MM.1S (cell line): ENCODE results near the gene ITSN1.
A peak's percentile ranks its signal among the peaks of the same experiment; 100 is the strongest.

Experiments
- DNase-seq: peaks from one replicate; pipeline ENCODE4 v3.0.0-alpha.2; 2015
- H2AFZ ChIP-seq: fragments of 300-600 bp; sonication (generic); 2 replicates; pipeline ENCODE4 v1.6.0; 2016; ENCODE audit warnings: antibody characterized with exemption, low read length
- H3F3A ChIP-seq: fragments of 300-600 bp; sonication (generic); 2 replicates; pipeline ENCODE4 v1.6.1; 2016; ENCODE audit warnings: mild to moderate bottlenecking, antibody characterized with exemption, low read length, moderate library complexity, mixed read lengths; ENCODE audit not compliant: insufficient read depth
- H3K27ac ChIP-seq: fragments of 300-600 bp; sonication (generic); 2 replicates; pipeline ENCODE4 v1.5.1; 2016; ENCODE audit warnings: mild to moderate bottlenecking, low read length
- H3K27me3 ChIP-seq: fragments of 300-600 bp; sonication (generic); replicated peaks from 2 replicates; pipeline ENCODE4 v1.6.0; 2016; ENCODE audit warnings: low read length; ENCODE audit not compliant: insufficient read depth
- H3K36me3 ChIP-seq: fragments of 300-600 bp; sonication (generic); replicated peaks from 2 replicates; pipeline ENCODE4 v1.6.1; 2016; ENCODE audit warnings: mild to moderate bottlenecking, low read length, mixed read lengths; ENCODE audit not compliant: insufficient read depth
- H3K4me1 ChIP-seq: fragments of 300-600 bp; sonication (generic); 2 replicates; pipeline ENCODE4 v1.6.1; 2016; ENCODE audit warnings: low read length, mixed read lengths
- H3K4me2 ChIP-seq: fragments of 300-600 bp; sonication (generic); 2 replicates; pipeline ENCODE4 v1.6.0; 2016; ENCODE audit warnings: low read depth, low read length
- H3K4me3 ChIP-seq: fragments of 300-600 bp; sonication (generic); 2 replicates; pipeline ENCODE4 v1.5.1; 2016; ENCODE audit warnings: low read length, mixed read lengths
- H3K79me2 ChIP-seq: fragments of 300-600 bp; sonication (generic); 2 replicates; pipeline ENCODE4 v1.6.1; 2016; ENCODE audit warnings: mixed run types, low read length, mixed read lengths
- H3K9ac ChIP-seq: fragments of 300-600 bp; sonication (generic); 2 replicates; pipeline ENCODE4 v1.6.1; 2016; ENCODE audit warnings: low read length, mixed read lengths
- H3K9me2 ChIP-seq: fragments of 300-600 bp; sonication (generic); replicated peaks from 2 replicates; pipeline ENCODE4 v1.6.1; 2016; ENCODE audit warnings: mild to moderate bottlenecking, low read length, mixed read lengths; ENCODE audit not compliant: insufficient read depth
- H3K9me3 ChIP-seq: fragments of 300-600 bp; sonication (generic); replicated peaks from 2 replicates; pipeline ENCODE4 v1.6.1; 2016; ENCODE audit warnings: mild to moderate bottlenecking, low read length, mixed read lengths; ENCODE audit not compliant: insufficient read depth
- H4K20me1 ChIP-seq: fragments of 300-600 bp; sonication (generic); 2 replicates; pipeline ENCODE4 v1.6.1; 2016; ENCODE audit warnings: mild to moderate bottlenecking, low read length, moderate library complexity, mixed read lengths; ENCODE audit not compliant: insufficient read depth
- CTCF ChIP-seq: fragments of 300-600 bp; sonication (generic); IDR thresholded peaks from 2 replicates; pipeline ENCODE4 v1.5.1; 2016; ENCODE audit warnings: antibody characterized with exemption, low read length, mixed read lengths
- EZH2 ChIP-seq: fragments of 300-600 bp; sonication (generic); optimal IDR thresholded peaks from 2 replicates; pipeline ENCODE3; 2017; ENCODE audit warnings: low read depth, mild to moderate bottlenecking, antibody characterized with exemption, low read length, mixed read lengths
- EZH2phosphoT487 ChIP-seq: fragments of 300-600 bp; sonication (generic); IDR thresholded peaks from 2 replicates; pipeline ENCODE4 v1.6.1; 2018; ENCODE audit warnings: antibody characterized with exemption, low read length

ITSN1 gene

GRCh38 chr21:33899199-33899598, 256.9 kb downstream of the ITSN1 start:
- no peaks in the 10 kb centered on the region for H3K9me3 ChIP-seq
- TF ChIP-seq EZH2 = no peak
- no peak for TF ChIP-seq EZH2phosphoT487
- TF ChIP-seq CTCF = no peak
- no peaks in the 10 kb centered on the region for H3K9me2 ChIP-seq
- H3K27me3 ChIP-seq = no peaks in the 10 kb centered on the region
- no peak overlapping the region for H3K4me2 ChIP-seq
- H2AFZ ChIP-seq = no peak overlapping the region
- H4K20me1 ChIP-seq = no peaks in the 10 kb centered on the region
- 0 out of 2 replicates have a peak, but pooled peaks cover 8% of the 10 kb centered on the region for H3K36me3 ChIP-seq
- no peak overlapping the region for H3K4me3 ChIP-seq
- no peak overlapping the region for H3K9ac ChIP-seq
- H3K79me2 ChIP-seq = no peaks in the 10 kb centered on the region
- no peak overlapping the region for H3K27ac ChIP-seq
- no peak for DNase-seq
- peaks cover 17% of the 10 kb centered on the region for H3K4me1 ChIP-seq
- H3F3A ChIP-seq = 0 out of 2 replicates have a peak, but pooled peaks cover 9% of the 10 kb centered on the region

GRCh38 chr21:33901412-33902288, 259.3 kb downstream of the ITSN1 start:
- peaks cover 14% of the 10 kb centered on the region for H3K4me1 ChIP-seq
- 0 out of 2 replicates have a peak, but pooled peaks cover 12% of the 10 kb centered on the region for H3F3A ChIP-seq
- H3K4me3 ChIP-seq = no peak overlapping the region
- peaks cover 20% of the 10 kb centered on the region for H3K36me3 ChIP-seq
- H4K20me1 ChIP-seq = no peaks in the 10 kb centered on the region
- H3K4me2 ChIP-seq = peak overlapping the region; percentile 15; the same call in 1 of the 2 replicates
- TF ChIP-seq EZH2 = no peak
- peak; percentile 53 for TF ChIP-seq CTCF
- H3K27me3 ChIP-seq = no peaks in the 10 kb centered on the region
- no peaks in the 10 kb centered on the region for H3K9me3 ChIP-seq
- H2AFZ ChIP-seq = no peak overlapping the region
- H3K9ac ChIP-seq = no peak overlapping the region
- H3K27ac ChIP-seq = no peak overlapping the region
- DNase-seq = peak; percentile 47
- H3K9me2 ChIP-seq = no peaks in the 10 kb centered on the region
- H3K79me2 ChIP-seq = peaks cover 4% of the 10 kb centered on the region; the same call in 1 of the 2 replicates

GRCh38 chr21:33902349-33902748, 260.0 kb downstream of the ITSN1 start:
- Histone ChIP-seq H3K4me2 (no peak overlapping the region), H3K79me2 (peaks cover 8% of the 10 kb centered on the region; the same call in 1 of the 2 replicates), H3F3A (0 out of 2 replicates have a peak, but pooled peaks cover 12% of the 10 kb centered on the region), H3K36me3 (peaks cover 26% of the 10 kb centered on the region), H3K27ac (no peak overlapping the region), H3K9me3 (no peaks in the 10 kb centered on the region), H4K20me1 (no peaks in the 10 kb centered on the region), H3K9me2 (no peaks in the 10 kb centered on the region), H3K9ac (no peak overlapping the region), H2AFZ (no peak overlapping the region), H3K4me1 (peaks cover 14% of the 10 kb centered on the region), H3K27me3 (no peaks in the 10 kb centered on the region), H3K4me3 (no peak overlapping the region)
- no peak for DNase-seq
- TF ChIP-seq CTCF (no peak), EZH2phosphoT487 (no peak), EZH2 (no peak)
